A673 (cell line): ENCODE data around the gene MAML2. TPM values are rescaled to one million over a fixed set of nuclear protein-coding genes. Genes with fewer than 3 reads are reported as not detected.

Source experiments
- BruUV-seq: library from RNA; stranded (reverse); fragments of 400-500 nt; replicated peaks from 2 replicates; lab custom pipeline; 2021; lab: Mats Ljungman, UMichigan
- CTCF ChIA-PET: fragments of 300-600 bp; sonication (Branson Sonifier 250); formaldehyde crosslinking; loops from one replicate; lab custom pipeline; 2022; ENCODE audit warnings: antibody characterized with exemption; lab: Charles Lee
- POLR2A ChIA-PET: fragments of 300-600 bp; sonication (Branson Sonifier 250); formaldehyde crosslinking; loops from one replicate; lab custom pipeline; 2022; ENCODE audit warnings: antibody characterized with exemption; ENCODE audit not compliant: low non-redundant PET; lab: Charles Lee
- DNase-seq: peaks from one replicate; pipeline ENCODE4 v3.0.0-alpha.2; 2015; ENCODE audit warnings: low spot score
- H3K27ac ChIP-seq: fragments of 200-600 bp; sonication (generic); 2 replicates; pipeline ENCODE4 v1.5.1; 2016; ENCODE audit warnings: mixed run types, low read depth, mild to moderate bottlenecking, mixed read lengths, antibody characterized with exemption, low read length; ENCODE audit not compliant: poor library complexity, severe bottlenecking
- H3K27me3 ChIP-seq: fragments of 200-600 bp; sonication (generic); replicated peaks from 2 replicates; pipeline ENCODE4 v1.6.1; 2017; ENCODE audit warnings: mixed run types, low read depth, mild to moderate bottlenecking, mixed read lengths, antibody characterized with exemption, low read length; ENCODE audit not compliant: insufficient read depth, poor library complexity
- H3K36me3 ChIP-seq: fragments of 200-600 bp; sonication (generic); 2 replicates; pipeline ENCODE4 v1.6.1; 2016; ENCODE audit warnings: mixed run types, mild to moderate bottlenecking, mixed read lengths, antibody characterized with exemption, low read length; ENCODE audit not compliant: insufficient read depth, poor library complexity, severe bottlenecking
- H3K4me1 ChIP-seq: fragments of 200-600 bp; sonication (generic); 2 replicates; pipeline ENCODE4 v1.6.1; 2017; ENCODE audit warnings: mixed run types, mild to moderate bottlenecking, mixed read lengths, antibody characterized with exemption, low read length; ENCODE audit not compliant: insufficient read depth, poor library complexity, severe bottlenecking
- H3K4me3 ChIP-seq: fragments of 200-600 bp; sonication (generic); 2 replicates; pipeline ENCODE4 v1.5.1; 2016; ENCODE audit warnings: low read depth, mixed run types, mild to moderate bottlenecking, mixed read lengths, low read length; ENCODE audit not compliant: poor library complexity, severe bottlenecking
- H3K9me3 ChIP-seq: fragments of 200-600 bp; sonication (generic); 2 replicates; pipeline ENCODE4 v1.6.1; 2016; ENCODE audit warnings: mixed run types, low read depth, mild to moderate bottlenecking, mixed read lengths, antibody characterized with exemption, low read length; ENCODE audit not compliant: poor library complexity, severe bottlenecking
- EZH2 ChIP-seq: fragments of 200-600 bp; sonication (generic); IDR thresholded peaks from 2 replicates; pipeline ENCODE4 v1.6.1; 2017; ENCODE audit warnings: borderline replicate concordance, low read depth, mild to moderate bottlenecking, mixed read lengths, antibody characterized with exemption, low read length; ENCODE audit not compliant: poor library complexity, severe bottlenecking
- intact Hi-C: fragments of 100-400 bp; cut with micrococcal nuclease; formaldehyde crosslinking; loops from one replicate; pipeline ENCODE4 v1.10.0; 2022; ENCODE audit not compliant: unreplicated experiment
- total RNA-seq: library from RNA; stranded (reverse); gene quantifications from 2 replicates; pipeline ENCODE4 v1.2.3, GENCODE V29; 2021
- TF ChIP-seq, protein P1 (sequence below): fragments of 300-800, 200-600 bp; sonication (generic); conservative IDR thresholded peaks from 2 replicates; pipeline ENCODE4 v1.5.1; 2017; ENCODE audit warnings: low read depth, mild to moderate bottlenecking, antibody characterized with exemption, low read length, moderate library complexity, mixed read lengths

MAML2 gene
- total RNA-seq, 1 experiment from 2014 or later: 6.4 TPM

GRCh38 chr11:96114178-96115064 lies 228.6 kb downstream of the MAML2 start:
- H3K9me3 ChIP-seq: no peaks in the 10 kb centered on the region
- DNase-seq: no peak
- ChIA-PET POLR2A (no interaction called here), CTCF (interaction anchor here (0.7 kb wide), 1 partner anchor 91 kb away, joined by 3 read pairs; no protein-coding TSS in a partner anchor)
- intact Hi-C loops: no loop called here
- H3K4me1 ChIP-seq: peaks cover 29% of the 10 kb centered on the region
- TF ChIP-seq EZH2: no peak
- TF ChIP-seq, protein P1, sequence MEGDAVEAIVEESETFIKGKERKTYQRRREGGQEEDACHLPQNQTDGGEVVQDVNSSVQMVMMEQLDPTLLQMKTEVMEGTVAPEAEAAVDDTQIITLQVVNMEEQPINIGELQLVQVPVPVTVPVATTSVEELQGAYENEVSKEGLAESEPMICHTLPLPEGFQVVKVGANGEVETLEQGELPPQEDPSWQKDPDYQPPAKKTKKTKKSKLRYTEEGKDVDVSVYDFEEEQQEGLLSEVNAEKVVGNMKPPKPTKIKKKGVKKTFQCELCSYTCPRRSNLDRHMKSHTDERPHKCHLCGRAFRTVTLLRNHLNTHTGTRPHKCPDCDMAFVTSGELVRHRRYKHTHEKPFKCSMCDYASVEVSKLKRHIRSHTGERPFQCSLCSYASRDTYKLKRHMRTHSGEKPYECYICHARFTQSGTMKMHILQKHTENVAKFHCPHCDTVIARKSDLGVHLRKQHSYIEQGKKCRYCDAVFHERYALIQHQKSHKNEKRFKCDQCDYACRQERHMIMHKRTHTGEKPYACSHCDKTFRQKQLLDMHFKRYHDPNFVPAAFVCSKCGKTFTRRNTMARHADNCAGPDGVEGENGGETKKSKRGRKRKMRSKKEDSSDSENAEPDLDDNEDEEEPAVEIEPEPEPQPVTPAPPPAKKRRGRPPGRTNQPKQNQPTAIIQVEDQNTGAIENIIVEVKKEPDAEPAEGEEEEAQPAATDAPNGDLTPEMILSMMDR: no peak
- no peak overlapping the region for H3K27ac ChIP-seq
- no peak overlapping the region for H3K4me3 ChIP-seq
- no peaks in the 10 kb centered on the region for H3K36me3 ChIP-seq
- no peaks in the 10 kb centered on the region for H3K27me3 ChIP-seq
- no TSS peak for BruUV-seq

DNA sequence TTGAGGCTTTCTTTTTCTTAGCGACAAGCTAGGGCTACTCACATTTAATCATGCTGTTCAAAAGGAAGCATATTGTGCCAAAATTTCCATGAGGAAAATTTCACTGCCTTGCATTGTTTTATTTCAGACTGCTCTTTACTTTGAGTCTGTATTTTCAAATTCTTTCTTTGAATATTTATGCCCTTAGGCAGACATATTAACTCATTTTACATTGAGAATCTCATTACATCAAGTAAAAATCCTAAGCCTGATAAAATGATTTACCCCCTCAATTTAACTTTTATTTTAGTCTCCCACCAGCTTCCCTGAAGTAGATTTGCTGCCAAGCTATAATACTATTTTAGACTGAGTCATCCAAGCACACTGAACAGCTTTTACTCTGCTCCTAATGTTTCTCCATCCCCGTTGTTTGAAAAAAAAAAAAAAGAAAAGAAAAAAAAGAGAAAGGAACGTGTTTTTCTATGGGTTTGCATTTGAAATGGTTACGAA lies 229.8 kb downstream of the MAML2 start:
- Histone ChIP-seq H3K27ac (peak overlapping the region; percentile 58), H3K9me3 (no peaks in the 10 kb centered on the region), H3K36me3 (no peaks in the 10 kb centered on the region), H3K27me3 (no peaks in the 10 kb centered on the region), H3K4me1 (peaks cover 29% of the 10 kb centered on the region), H3K4me3 (no peak overlapping the region)
- no TSS peak for BruUV-seq
- intact Hi-C loops: no loop called here
- ChIA-PET CTCF (interaction anchor here (0.6 to 0.7 kb wide), 3 partner anchors 93 to 351 kb away, joined by 3 to 6 read pairs (median 3); no protein-coding TSS in a partner anchor), POLR2A (interaction anchor here (0.7 kb wide), 2 partner anchors 45 to 130 kb away, joined by 3 to 5 read pairs; no protein-coding TSS in a partner anchor)
- peak; percentile 89 for DNase-seq
- TF ChIP-seq, protein P1: no peak
- TF ChIP-seq EZH2: no peak

- Histone ChIP-seq H3K27ac (peak overlapping the region; percentile 58), H3K4me1 (peaks cover 29% of the 10 kb centered on the region), H3K36me3 (no peaks in the 10 kb centered on the region), H3K27me3 (no peaks in the 10 kb centered on the region), H3K4me3 (no peak overlapping the region), H3K9me3 (no peaks in the 10 kb centered on the region)
- no peak for DNase-seq
- TF ChIP-seq, protein P1: no peak
- TF ChIP-seq EZH2: no peak
- intact Hi-C loops: no loop called here
- ChIA-PET CTCF (interaction anchor here (0.6 to 0.7 kb wide), 2 partner anchors 94 to 352 kb away, joined by 3 to 6 read pairs; no protein-coding TSS in a partner anchor), POLR2A (interaction anchor here (0.7 kb wide), 2 partner anchors 45 to 131 kb away, joined by 3 to 5 read pairs; no protein-coding TSS in a partner anchor)
- BruUV-seq: no TSS peak
Measured at GRCh38 chr11:96112192-96113128, 230.5 kb downstream of the MAML2 start.
